GM20000 (cell line): ENCODE results near the gene DUOX2.

Experiments used
- DNase-seq: peaks from one replicate; pipeline ENCODE4 v3.0.0; 2012; ENCODE audit warnings: low spot score
- TF ChIP-seq, protein P1 (sequence below): IDR thresholded peaks from 2 replicates; pipeline ENCODE4 v1.5.1; 2012; ENCODE audit warnings: mild to moderate bottlenecking, control low read depth; ENCODE audit errors: extremely low read depth, missing control alignments

DUOX2 gene

DNA sequence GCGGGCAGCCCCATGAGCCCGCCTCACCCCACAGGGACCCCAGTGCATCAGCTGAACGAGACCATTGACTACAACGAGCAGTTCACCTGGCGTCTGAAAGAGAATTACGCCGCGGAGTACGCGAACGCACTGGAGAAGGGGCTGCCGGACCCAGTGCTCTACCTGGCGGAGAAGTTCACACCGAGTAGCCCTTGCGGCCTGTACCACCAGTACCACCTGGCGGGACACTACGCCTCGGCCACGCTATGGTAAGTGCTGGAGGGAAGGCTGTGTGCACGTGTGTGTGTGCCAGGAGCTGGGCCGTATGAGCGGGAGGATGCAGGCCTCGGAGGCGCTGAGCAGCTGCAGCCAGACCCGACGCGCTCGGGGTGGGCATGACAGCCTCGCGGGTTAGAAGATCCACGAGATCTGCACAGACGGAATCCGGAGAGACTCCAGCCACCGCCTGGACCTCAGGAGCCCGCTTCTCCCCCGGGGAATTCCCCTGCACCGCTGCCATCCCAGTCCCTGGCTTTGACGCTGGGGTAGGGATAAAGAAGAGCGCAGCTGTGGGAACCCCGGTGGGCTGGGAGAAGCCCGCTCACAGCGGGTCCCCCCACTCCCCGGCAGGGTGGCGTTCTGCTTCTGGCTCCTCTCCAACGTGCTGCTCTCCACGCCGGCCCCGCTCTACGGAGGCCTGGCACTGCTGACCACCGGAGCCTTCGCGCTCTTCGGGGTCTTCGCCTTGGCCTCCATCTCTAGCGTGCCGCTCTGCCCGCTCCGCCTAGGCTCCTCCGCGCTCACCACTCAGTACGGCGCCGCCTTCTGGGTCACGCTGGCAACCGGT is 2.7 kb upstream of the DUOX2 start:
- no peak for DNase-seq
- TF ChIP-seq, protein P1, sequence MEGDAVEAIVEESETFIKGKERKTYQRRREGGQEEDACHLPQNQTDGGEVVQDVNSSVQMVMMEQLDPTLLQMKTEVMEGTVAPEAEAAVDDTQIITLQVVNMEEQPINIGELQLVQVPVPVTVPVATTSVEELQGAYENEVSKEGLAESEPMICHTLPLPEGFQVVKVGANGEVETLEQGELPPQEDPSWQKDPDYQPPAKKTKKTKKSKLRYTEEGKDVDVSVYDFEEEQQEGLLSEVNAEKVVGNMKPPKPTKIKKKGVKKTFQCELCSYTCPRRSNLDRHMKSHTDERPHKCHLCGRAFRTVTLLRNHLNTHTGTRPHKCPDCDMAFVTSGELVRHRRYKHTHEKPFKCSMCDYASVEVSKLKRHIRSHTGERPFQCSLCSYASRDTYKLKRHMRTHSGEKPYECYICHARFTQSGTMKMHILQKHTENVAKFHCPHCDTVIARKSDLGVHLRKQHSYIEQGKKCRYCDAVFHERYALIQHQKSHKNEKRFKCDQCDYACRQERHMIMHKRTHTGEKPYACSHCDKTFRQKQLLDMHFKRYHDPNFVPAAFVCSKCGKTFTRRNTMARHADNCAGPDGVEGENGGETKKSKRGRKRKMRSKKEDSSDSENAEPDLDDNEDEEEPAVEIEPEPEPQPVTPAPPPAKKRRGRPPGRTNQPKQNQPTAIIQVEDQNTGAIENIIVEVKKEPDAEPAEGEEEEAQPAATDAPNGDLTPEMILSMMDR, result no peak

DNA sequence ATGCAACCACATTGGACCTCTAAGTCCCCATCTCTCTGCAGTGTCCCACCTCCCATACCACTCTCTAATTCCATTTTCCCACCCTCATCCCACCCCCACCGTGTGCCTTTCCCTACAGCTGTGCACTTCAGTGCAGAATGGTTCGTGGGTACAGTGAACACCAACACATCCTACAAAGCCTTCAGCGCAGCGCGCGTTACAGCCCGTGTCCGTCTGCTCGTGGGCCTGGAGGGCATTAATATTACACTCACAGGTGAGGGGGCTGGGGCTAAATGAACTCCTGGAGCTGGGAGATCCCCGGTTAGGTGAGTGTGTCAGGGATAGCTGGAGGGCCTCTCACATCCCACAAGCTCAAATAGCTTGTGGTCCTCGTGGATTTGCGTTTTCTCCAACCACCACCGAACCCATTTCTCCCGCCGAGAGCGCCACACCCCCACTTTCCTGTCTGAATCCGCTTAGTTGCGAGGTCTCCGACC is 2.1 kb upstream of the DUOX2 start:
- TF ChIP-seq, protein P1, result no peak
- DNase-seq, result no peak

DNA sequence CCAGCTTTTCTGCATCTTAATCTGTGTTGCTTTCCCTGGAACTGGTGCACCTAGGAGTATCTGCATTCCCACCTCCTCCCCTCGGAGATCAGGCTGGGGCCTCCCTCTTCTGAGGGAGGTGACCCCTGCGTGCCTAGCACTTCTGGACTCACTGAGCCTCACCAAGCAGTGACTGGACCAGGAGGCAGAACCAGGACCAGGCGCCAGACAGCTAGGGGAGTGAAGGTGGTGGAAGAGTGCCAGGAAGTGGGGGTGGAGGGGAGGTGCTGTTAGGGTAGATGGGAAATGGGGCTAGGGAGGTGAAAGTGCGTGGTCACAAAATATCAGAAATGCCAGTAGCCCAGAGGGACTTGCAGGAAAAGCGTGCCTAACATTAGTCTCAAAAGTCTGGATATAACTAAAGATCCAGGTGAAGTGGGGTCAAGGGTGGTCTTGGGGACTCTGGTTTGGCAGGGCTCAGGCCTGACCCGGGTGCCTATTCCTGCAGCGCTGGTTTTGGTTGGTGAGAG is 1.4 kb upstream of the DUOX2 start:
- DNase-seq, result no peak
- TF ChIP-seq, protein P1, result no peak

DNA sequence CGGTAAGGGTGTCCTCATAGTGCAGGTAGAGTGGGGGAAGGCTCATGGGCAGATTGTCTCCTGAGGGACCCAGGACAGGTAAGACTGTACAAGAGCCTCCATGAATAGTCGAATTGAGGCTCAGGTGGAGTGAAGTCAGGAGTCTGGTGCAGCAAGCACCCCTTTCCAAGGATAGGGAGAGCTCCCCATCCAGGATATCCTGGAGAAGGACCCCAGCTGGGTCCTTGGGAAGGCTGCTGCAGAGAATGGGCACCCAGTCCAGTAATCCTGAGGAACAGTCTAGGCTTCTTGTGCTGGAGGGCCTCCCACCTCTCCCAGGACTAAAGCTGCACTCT is 746 bp upstream of the DUOX2 start:
- DNase-seq, result no peak
- TF ChIP-seq, protein P1, result no peak

DNA sequence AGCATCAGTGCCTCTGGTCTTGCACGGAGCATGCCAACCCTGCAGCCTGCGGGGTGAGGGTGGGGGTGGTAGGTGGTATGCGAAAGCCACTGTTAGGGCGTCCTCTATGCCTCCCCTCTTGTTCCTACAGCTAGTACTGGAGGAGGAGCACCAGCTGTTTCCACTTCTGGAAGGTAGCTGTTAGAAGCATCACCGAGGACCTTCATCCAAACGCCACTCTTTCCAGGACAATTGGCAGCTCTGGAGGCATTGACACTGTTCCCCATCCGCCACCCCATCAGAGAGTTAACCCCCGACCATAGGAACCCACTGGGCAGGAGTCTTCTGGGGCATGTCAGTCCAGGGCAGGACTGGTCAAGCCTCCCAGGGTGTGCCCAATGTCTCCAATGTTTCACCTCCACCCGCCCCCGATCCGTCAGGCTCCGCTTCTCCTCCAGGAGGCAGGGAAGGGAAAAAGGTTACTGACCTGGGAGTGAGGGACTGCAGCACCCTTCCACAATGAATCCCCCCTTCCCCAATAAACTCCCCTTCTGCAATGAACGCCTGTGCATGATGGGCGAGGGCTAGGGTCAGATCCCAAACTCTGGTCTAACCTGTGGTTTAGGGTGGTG is 487 bp downstream of the DUOX2 start:
- no peak for DNase-seq
- TF ChIP-seq, protein P1, result no peak

DNA sequence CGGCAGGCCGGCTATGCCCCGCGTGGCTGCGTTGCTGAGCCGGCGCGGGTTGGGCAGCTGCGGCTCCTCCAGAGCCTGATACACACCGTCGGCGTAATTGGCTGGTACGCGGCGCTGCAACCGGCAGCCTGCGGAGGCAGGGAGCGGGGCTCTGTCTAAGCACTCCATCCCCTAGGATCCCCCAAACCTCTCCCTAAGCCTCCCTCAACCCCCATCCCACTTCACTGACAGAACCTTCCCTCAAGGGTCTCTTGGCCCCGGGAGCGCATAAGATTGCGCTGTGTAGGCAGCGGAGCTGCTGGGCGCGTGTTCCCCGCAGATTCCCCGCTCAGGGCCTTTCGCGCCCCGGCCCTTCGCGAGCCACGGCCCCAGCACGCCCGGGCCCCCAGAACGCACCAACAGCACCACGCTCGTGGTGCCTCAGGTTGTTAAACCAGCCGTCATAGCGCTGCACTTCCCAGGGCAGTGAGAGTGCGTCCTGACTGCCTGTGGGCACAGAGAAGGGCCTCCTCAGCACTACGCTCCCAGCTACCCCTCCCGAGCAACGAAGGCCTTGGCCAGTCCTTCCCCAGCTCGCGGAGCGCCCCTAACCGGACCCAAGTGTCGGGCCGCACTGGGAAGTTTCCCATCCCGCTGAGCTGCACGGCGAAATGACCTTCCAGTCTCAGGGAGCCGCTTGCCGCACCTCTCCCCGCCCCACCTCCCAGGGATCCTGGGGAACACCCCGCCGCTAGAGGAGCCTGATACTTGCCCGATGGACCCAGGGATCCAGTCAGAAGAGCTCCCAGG is 1.2 kb downstream of the DUOX2 start:
- TF ChIP-seq, protein P1, result no peak
- no peak for DNase-seq
